ENCODE results near the gene MRTO4. TPM values are rescaled to one million over a fixed set of nuclear protein-coding genes. Genes with fewer than 3 reads are reported as not detected.

MRTO4 gene
- total RNA-seq, 2 experiments from 2014 or later = 60.0 to 66.0 TPM

DNA sequence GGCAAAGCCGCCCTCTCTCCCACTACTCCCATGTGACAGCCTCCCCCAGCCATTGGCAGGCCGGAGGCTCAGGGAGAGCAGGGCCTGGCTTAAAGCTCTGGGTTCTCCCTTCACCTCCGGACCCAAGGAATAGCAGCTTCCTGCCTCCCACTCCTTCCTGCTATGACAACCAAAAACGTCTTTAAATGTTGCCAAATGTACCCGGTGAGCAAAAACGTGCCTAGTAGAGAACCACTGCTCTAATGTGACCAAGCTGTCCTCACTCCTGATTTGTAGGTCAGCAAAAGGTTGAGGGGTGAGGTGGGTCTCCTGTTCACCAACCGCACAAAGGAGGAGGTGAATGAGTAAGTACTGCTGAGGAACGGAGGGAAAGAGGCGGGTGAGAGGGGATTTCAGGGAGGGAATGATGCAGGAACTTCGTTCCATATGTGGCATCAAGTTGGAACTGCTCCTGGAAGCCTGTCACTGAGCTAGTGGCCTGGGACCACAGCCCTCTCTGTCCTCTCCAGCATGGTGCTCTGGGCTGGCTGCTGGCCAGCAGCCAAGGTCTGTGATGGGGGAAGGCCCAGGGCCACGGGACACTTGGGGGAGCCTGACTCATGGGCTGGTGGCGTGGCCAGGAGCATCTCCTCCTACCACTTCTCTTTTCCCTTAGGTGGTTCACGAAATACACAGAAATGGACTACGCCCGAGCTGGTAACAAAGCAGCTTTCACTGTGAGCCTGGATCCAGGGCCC, 5.7 kb downstream of the MRTO4 start:
- peaks cover 23% of the 10 kb centered on the region for H4K20me1 ChIP-seq (ENCODE audit: insufficient read depth, low read length)
- no peak for DNase-seq (ENCODE audit: low spot score)
- H3K9me3 ChIP-seq (ENCODE audit: low read length) = no peaks in the 10 kb centered on the region
- no peak overlapping the region for H3K4me2 ChIP-seq (ENCODE audit: low read length)
- TF ChIP-seq, protein P1, sequence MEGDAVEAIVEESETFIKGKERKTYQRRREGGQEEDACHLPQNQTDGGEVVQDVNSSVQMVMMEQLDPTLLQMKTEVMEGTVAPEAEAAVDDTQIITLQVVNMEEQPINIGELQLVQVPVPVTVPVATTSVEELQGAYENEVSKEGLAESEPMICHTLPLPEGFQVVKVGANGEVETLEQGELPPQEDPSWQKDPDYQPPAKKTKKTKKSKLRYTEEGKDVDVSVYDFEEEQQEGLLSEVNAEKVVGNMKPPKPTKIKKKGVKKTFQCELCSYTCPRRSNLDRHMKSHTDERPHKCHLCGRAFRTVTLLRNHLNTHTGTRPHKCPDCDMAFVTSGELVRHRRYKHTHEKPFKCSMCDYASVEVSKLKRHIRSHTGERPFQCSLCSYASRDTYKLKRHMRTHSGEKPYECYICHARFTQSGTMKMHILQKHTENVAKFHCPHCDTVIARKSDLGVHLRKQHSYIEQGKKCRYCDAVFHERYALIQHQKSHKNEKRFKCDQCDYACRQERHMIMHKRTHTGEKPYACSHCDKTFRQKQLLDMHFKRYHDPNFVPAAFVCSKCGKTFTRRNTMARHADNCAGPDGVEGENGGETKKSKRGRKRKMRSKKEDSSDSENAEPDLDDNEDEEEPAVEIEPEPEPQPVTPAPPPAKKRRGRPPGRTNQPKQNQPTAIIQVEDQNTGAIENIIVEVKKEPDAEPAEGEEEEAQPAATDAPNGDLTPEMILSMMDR (conservative IDR thresholded peaks at IDR 0.05; ENCODE audit: low read length) = no peak
- TF ChIP-seq EZH2phosphoT487 (IDR thresholded peaks at IDR 0.05; ENCODE audit: borderline replicate concordance, low read depth, low read length) = no peak
- peaks cover 20% of the 10 kb centered on the region for H3K4me1 ChIP-seq (ENCODE audit: insufficient read depth, low read length, poor library complexity, severe bottlenecking)
- ChIA-PET CTCF (ENCODE audit: unreplicated experiment) (no interaction called here), POLR2A (interaction anchor here (0.6 kb wide), 2 partner anchors 12 to 244 kb away, joined by 3 read pairs; no protein-coding TSS in a partner anchor)
- no peak overlapping the region for H2AFZ ChIP-seq (ENCODE audit: low read length)
- intact Hi-C loops (cut with micrococcal nuclease; ENCODE audit: unreplicated experiment) = loop anchor here (10.0 kb wide), 1 partner anchor 397 kb away; no protein-coding TSS in a partner anchor
- no peak overlapping the region for H3K27ac ChIP-seq (ENCODE audit: low read depth, low read length, poor library complexity, severe bottlenecking)
- peaks cover 93% of the 10 kb centered on the region for H3K36me3 ChIP-seq (ENCODE audit: insufficient read depth, low read length)
- peaks cover 36% of the 10 kb centered on the region for H3K79me2 ChIP-seq (ENCODE audit: insufficient read depth, low read depth, low read length)
- no TSS peak for BruUV-seq (replicated peaks)
- no peaks in the 10 kb centered on the region for H3K9me2 ChIP-seq (ENCODE audit: insufficient read depth, low read length)
- H3K4me3 ChIP-seq (ENCODE audit: low read depth, low read length, poor library complexity, severe bottlenecking) = no peak overlapping the region

DNA sequence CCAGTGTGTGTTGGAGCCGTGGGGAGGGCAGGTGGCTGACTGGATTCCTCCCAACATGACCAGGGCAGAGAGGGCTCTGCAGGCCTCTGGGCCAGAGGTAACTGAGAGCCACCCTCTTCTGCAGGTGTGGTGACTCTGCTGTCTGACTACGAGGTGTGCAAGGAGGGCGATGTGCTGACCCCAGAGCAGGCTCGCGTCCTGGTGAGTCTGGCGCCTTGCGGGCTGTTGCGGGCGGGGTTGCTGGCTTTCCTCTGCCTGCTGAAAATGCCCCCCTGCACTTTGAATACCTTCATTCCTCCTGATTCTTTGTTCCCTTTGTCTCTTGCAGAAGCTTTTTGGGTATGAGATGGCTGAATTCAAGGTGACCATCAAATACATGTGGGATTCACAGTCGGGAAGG, 6.7 kb downstream of the MRTO4 start:
- Histone ChIP-seq H3K9me3 (ENCODE audit: low read length) (no peaks in the 10 kb centered on the region), H3K36me3 (ENCODE audit: insufficient read depth, low read length) (peaks cover 84% of the 10 kb centered on the region), H4K20me1 (ENCODE audit: insufficient read depth, low read length) (peaks cover 15% of the 10 kb centered on the region), H3K9me2 (ENCODE audit: insufficient read depth, low read length) (no peaks in the 10 kb centered on the region), H3K4me3 (ENCODE audit: low read depth, low read length, poor library complexity, severe bottlenecking) (no peak overlapping the region), H3K4me2 (ENCODE audit: low read length) (no peak overlapping the region), H3K4me1 (ENCODE audit: insufficient read depth, low read length, poor library complexity, severe bottlenecking) (peaks cover 12% of the 10 kb centered on the region), H3K27ac (ENCODE audit: low read depth, low read length, poor library complexity, severe bottlenecking) (no peak overlapping the region), H3K79me2 (ENCODE audit: insufficient read depth, low read depth, low read length) (peaks cover 26% of the 10 kb centered on the region), H2AFZ (ENCODE audit: low read length) (no peak overlapping the region)
- intact Hi-C loops (cut with micrococcal nuclease; ENCODE audit: unreplicated experiment) = loop anchor here (10.0 kb wide), 1 partner anchor 396 kb away; no protein-coding TSS in a partner anchor
- POLR2A ChIA-PET = no interaction called here
- TF ChIP-seq, protein P1 (conservative IDR thresholded peaks at IDR 0.05; ENCODE audit: low read length) = no peak
- TF ChIP-seq EZH2phosphoT487 (IDR thresholded peaks at IDR 0.05; ENCODE audit: borderline replicate concordance, low read depth, low read length) = no peak
- no TSS peak for BruUV-seq (replicated peaks)
- CTCF ChIA-PET (ENCODE audit: unreplicated experiment) = no interaction called here
- no peak for DNase-seq (ENCODE audit: low spot score)
